NCI-H1417 (cell line): ENCODE results near the gene TRABD2B.

Experiments
- DNase-seq, 3 experiments: peaks; one replicate each; lab custom pipeline; 2025; lab: John Stamatoyannopoulos, UW

TRABD2B gene

GRCh38 chr1:47850451-47850850 lies 146.7 kb downstream of the TRABD2B start:
- DNase-seq: no peak

- DNase-seq: no peak
Measured at GRCh38 chr1:47849591-47850261, 147.5 kb downstream of the TRABD2B start.

- peak in 1 of 3 experiments; percentile 16 for DNase-seq
Measured at GRCh38 chr1:47849005-47849521, 148.1 kb downstream of the TRABD2B start.

GRCh38 chr1:47847763-47848162 lies 149.4 kb downstream of the TRABD2B start:
- peak in 1 of 3 experiments; percentile 2 for DNase-seq

- no peak for DNase-seq
Measured at GRCh38 chr1:47844558-47844955, 152.6 kb downstream of the TRABD2B start.

- DNase-seq: peak in 1 of 3 experiments; percentile 5
Measured at GRCh38 chr1:47843781-47844557, 153.2 kb downstream of the TRABD2B start.

- DNase-seq: no peak
Measured at GRCh38 chr1:47843059-47843458, 154.1 kb downstream of the TRABD2B start.

GRCh38 chr1:47842228-47842919 lies 154.8 kb downstream of the TRABD2B start:
- DNase-seq: no peak

- DNase-seq: no peak
Measured at GRCh38 chr1:47841356-47841755, 155.8 kb downstream of the TRABD2B start.

GRCh38 chr1:47840393-47841190 lies 156.6 kb downstream of the TRABD2B start:
- no peak for DNase-seq

- DNase-seq: no peak
Measured at GRCh38 chr1:47839433-47839760, 157.8 kb downstream of the TRABD2B start.

- no peak for DNase-seq
Measured at GRCh38 chr1:47838562-47839432, 158.4 kb downstream of the TRABD2B start.

GRCh38 chr1:47837866-47838561 lies 159.2 kb downstream of the TRABD2B start:
- DNase-seq: no peak

GRCh38 chr1:47837056-47837830 lies 159.9 kb downstream of the TRABD2B start:
- DNase-seq: no peak

GRCh38 chr1:47835409-47835808 lies 161.8 kb downstream of the TRABD2B start:
- no peak for DNase-seq

- DNase-seq: no peak
Measured at GRCh38 chr1:47834326-47834725, 162.9 kb downstream of the TRABD2B start.

GRCh38 chr1:47830641-47831333 lies 166.4 kb downstream of the TRABD2B start:
- DNase-seq: no peak

- DNase-seq: no peak
Measured at GRCh38 chr1:47830021-47830420, 167.2 kb downstream of the TRABD2B start.

GRCh38 chr1:47828978-47829377 lies 168.2 kb downstream of the TRABD2B start:
- DNase-seq: no peak
